ENCODE data around the gene ARL2. TPM values are rescaled to one million over a fixed set of nuclear protein-coding genes. Genes with fewer than 3 reads are reported as not detected.
A peak's percentile ranks its signal among the peaks of the same experiment; 100 is the strongest.
"Not testable (repeated sequence)": the region's sequence is repeated elsewhere in the genome, so short reads cannot be mapped to it uniquely, and the experiment has no call there.

Gene ARL2
- total RNA-seq, result 100 to 1,000 TPM; 134 to 135 TPM

DNA sequence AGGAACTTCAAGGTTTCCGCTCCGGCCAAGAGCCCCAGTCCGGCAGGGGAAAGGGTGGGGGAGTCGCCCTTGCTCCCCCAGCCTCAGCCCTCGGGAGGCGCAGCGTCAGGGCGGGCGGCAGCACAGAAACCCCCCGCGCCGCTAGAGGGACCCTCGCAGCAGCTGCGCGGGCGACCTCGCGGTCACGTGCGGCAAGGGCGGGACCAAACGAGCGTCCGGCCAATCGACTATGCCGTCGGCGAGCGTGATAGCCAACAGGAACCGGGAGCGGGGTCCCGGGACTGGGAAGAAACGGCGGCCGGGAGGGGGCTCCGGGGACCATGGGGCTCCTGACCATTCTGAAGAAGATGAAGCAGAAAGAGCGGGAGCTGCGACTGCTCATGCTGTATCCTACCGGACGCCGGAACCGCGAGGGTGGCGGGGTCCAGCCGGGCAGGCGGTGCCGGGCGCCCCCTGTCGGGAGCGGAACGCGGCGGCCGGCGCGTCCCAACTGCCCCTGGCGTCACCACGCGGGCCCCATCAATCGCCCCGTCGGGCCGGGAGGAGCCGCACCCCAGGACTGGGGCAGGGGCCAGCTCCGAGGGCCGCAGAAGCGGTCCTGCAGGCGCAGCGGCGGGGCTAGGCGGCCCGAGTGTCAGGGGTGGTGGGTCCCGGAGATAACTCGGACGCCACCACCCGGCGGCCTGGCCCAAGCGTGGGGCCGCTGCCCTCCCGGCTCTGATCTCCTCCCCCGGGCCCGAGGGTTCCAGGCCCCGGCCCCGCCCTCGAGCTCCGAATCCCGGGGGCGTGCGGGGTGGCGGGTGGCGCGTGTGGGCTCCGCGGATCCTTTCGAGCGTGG lies at the start of gene ARL2:
Gene ARL2 (plus strand): TSS at position 273 of the 838 bp plus-strand sequence. CDS start 48 bp downstream, at position 321.
- Mint-ChIP-seq H3K27ac (peak within 1 kb of the TSS; percentile 96), H3K4me3 (peak within 1 kb of the TSS; percentile 90), H3K4me1 (ENCODE audit: low read depth) (peaks cover 27% of the 10 kb centered on the region), H3K36me3 (ENCODE audit: low read depth) (peaks cover 9% of the 10 kb centered on the region), H3K27me3 (ENCODE audit: low read depth) (no peaks in the 10 kb centered on the region), H3K9me3 (no peaks in the 10 kb centered on the region)
- intact Hi-C loops (cut with micrococcal nuclease), result loop anchor here (1.0 to 5.0 kb wide), 14 partner anchors 13 to 317 kb away; partner anchors contain the start of genes ATG2A, CAPN1, CDCA5 and POLA2
- CTCF ChIA-PET, result interaction anchor here (0.6 to 3.8 kb wide), 15 partner anchors 11 to 248 kb away, joined by 3 to 22 read pairs (median 4); partner anchors contain the start of genes POLA2, SAC3D1, SNX15 and TM7SF2
- DNase-seq, result peak; percentile 87

DNA sequence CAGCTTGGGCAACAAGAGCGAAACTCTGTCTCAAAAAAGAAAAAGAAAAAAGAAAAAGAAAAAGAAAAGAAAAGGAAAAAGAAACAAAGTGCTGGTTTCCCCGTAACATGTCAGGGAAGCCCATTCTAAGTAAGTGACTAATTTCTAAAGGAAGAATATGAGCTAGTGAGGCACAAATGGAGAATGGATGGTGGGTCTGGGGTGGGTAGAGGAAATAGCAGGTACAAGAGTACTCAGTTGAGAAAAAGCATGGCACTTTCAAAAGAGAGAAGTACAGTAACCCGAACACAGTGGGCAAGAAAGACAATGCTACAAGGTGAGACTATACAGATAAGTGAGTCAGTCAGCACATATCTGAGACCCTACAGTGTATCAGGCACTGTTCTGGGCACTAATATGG lies 46.6 kb upstream of the ARL2 start:
- Mint-ChIP-seq H3K4me3 (no peak overlapping the region), H3K9me3 (no peaks in the 10 kb centered on the region), H3K4me1 (ENCODE audit: low read depth) (peaks cover 52% of the 10 kb centered on the region), H3K27ac (peak overlapping the region; percentile 8), H3K36me3 (ENCODE audit: low read depth) (no peaks in the 10 kb centered on the region), H3K27me3 (ENCODE audit: low read depth) (no peaks in the 10 kb centered on the region)
- DNase-seq, result peak; percentile 45
- intact Hi-C loops (cut with micrococcal nuclease), result no loop called here
- CTCF ChIA-PET, result interaction anchor here (1.0 to 1.1 kb wide), 2 partner anchors 11 to 30 kb away, joined by 3 read pairs; no protein-coding TSS in a partner anchor

DNA sequence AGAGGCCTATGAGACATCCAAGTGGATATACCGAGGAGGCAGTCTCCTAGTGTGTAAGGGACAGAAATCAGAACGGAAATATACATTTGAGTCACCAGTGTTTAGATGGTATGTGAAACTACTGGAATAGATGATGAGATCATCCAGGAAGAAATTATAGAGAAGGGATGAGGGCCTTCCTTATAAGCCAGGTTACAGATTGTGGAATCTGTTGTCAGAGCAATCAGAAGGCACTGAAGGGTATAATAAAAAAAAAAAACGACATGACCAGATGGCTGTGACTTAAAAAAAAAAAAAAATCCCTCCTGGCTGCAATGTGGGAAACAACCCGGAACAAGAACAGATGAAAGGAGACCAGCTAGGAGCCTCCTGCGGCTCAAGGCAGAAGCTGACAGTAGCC lies 44.8 kb upstream of the ARL2 start:
- no peak for DNase-seq
- Mint-ChIP-seq H3K4me1 (ENCODE audit: low read depth) (peaks cover 52% of the 10 kb centered on the region), H3K9me3 (no peaks in the 10 kb centered on the region), H3K36me3 (ENCODE audit: low read depth) (no peaks in the 10 kb centered on the region), H3K27me3 (ENCODE audit: low read depth) (no peaks in the 10 kb centered on the region), H3K27ac (no peak overlapping the region), H3K4me3 (no peak overlapping the region)
- CTCF ChIA-PET, result interaction anchor here (0.7 kb wide), 1 partner anchor 120 kb away, joined by 4 read pairs; no protein-coding TSS in a partner anchor
- intact Hi-C loops (cut with micrococcal nuclease), result no loop called here

DNA sequence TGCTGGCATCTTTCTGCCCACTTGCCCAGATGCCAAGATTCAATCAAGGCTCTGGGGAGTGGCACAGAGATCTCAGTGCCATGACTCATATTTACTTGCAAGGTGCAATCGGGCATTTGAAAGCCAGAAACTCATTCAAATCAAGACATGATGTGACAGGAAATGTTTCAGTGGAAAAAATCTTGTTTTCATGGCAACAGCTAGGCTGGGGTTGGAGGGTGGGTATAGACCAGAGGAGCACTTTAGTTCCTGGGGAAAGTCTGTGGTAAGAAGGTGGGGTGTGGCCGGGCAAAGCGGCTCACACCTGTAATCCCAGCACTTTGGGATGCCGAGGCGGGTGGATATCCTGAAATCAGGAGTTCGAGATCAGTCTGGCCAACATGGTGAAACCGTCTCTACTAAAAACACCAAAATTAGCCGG lies 43.2 kb upstream of the ARL2 start:
- Mint-ChIP-seq H3K4me3 (peak overlapping the region; percentile 58), H3K4me1 (ENCODE audit: low read depth) (peaks cover 46% of the 10 kb centered on the region), H3K9me3 (no peaks in the 10 kb centered on the region), H3K27ac (peak overlapping the region; percentile 81), H3K36me3 (ENCODE audit: low read depth) (no peaks in the 10 kb centered on the region), H3K27me3 (ENCODE audit: low read depth) (no peaks in the 10 kb centered on the region)
- intact Hi-C loops (cut with micrococcal nuclease), result loop anchor here (1.0 to 5.0 kb wide), 6 partner anchors 44 to 192 kb away; partner anchors contain the start of genes ARL2, ATG2A, PPP2R5B and SF1
- DNase-seq, result peak; percentile 70
- CTCF ChIA-PET, result no interaction called here

DNA sequence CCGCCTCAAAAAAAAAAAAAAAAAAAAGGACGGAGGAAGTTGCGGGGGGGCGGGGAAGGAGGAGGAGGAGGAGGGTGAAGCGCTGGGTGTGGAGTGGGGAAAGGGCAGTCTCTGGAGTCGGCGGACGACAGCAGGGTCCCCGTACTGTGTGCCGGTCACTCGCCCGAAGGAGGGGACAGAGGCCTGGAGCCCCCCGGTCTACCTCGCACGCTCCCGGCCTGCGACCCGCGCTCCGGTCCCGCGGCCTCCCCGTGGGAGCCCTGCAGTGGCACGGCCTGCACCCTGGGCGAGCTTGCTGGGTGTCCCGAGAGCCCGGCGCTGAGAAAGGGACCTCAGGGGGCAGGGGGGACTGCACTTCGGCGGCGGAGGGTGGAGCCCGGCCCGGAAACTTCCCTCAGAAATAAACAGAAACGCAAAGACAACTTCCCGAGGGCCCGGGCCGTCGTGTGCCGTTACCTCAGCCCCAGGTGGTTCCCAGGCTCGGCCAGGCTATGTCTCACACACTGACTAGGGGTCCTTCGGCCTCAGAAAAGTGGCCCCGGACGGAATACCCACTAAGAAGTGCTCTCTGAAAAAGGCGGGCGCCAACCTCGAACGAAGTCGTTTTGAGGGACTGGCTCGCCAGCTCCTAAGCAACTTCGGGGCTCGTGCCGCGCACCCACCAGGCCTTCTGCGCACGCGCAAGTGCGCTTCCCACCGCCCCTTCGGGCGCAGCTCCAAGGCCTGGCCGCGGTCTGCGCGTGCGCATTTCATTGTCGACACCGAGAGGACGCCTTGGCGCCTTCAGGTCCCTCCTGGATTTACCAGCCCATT lies 42.3 kb upstream of the ARL2 start, which contains the start of gene MAJIN:
Gene MAJIN (minus strand): TSS at position 688 of the 813 bp plus-strand sequence. CDS start 12,703 bp downstream, outside the sequence.
- Mint-ChIP-seq H3K27me3 (ENCODE audit: low read depth) (no peaks in the 10 kb centered on the region), H3K27ac (peak within 1 kb of the TSS; percentile 81), H3K9me3 (no peaks in the 10 kb centered on the region), H3K4me1 (ENCODE audit: low read depth) (peaks cover 41% of the 10 kb centered on the region), H3K4me3 (peak within 1 kb of the TSS; percentile 69), H3K36me3 (ENCODE audit: low read depth) (no peaks in the 10 kb centered on the region)
- CTCF ChIA-PET, result interaction anchor here (1.4 kb wide), 1 partner anchor 26 kb away, joined by 3 read pairs; no protein-coding TSS in a partner anchor
- intact Hi-C loops (cut with micrococcal nuclease), result loop anchor here (2.0 to 5.0 kb wide), 3 partner anchors 43 to 146 kb away; partner anchors contain the start of genes ARL2 and ZNHIT2
- peak; percentile 89 for DNase-seq

DNA sequence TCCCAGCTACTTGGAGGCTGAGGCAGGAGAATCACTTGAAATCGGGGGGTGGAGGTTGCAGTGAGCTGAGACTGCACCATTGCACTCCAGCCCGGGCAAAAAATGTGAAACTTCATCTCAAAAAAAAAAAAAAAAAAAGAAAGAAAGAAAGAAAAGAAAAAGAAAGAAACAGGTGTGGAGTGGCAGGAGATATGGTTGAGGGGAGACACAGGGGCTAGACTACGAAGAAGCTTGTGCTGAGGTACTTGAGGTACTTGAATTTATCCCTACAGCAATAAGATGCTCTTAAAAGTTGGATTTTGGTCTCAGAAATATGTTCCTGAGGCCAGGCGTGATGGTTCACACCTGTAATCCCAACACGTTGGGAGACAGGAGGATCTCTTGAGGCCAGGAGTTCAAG lies 39.8 kb upstream of the ARL2 start:
- H3K9me3 Mint-ChIP-seq, result no peaks in the 10 kb centered on the region
- peaks cover 25% of the 10 kb centered on the region for H3K4me1 Mint-ChIP-seq (ENCODE audit: low read depth)
- intact Hi-C loops (cut with micrococcal nuclease), result loop anchor here (5.0 kb wide), 1 partner anchor 143 kb away; the partner anchor contains the start of gene ZNHIT2
- H3K27ac Mint-ChIP-seq, result no peak overlapping the region
- DNase-seq, result no peak
- H3K27me3 Mint-ChIP-seq (ENCODE audit: low read depth), result no peaks in the 10 kb centered on the region
- CTCF ChIA-PET, result no interaction called here
- H3K4me3 Mint-ChIP-seq, result no peak overlapping the region
- no peaks in the 10 kb centered on the region for H3K36me3 Mint-ChIP-seq (ENCODE audit: low read depth)

DNA sequence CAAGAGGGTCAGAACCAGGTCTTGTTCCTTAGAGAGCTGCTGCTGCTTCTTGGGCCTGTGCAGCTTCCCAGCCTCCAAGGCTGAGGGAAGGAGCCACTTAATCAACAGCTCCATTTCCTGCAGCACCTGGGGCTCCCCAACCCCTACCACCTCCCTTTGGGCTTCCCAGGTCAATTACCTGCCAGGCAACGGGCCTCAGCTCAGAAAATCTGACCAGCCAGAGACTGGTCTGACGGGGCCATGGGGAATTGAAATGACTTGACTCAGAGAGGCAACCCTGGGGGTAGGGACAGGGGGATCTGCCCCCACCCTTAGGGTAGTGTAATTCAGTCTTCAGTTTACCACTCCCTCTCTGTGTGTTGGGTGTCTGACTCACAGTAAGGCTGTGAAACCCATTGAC lies 37.3 kb upstream of the ARL2 start:
- no peak overlapping the region for H3K27ac Mint-ChIP-seq
- no peaks in the 10 kb centered on the region for H3K27me3 Mint-ChIP-seq (ENCODE audit: low read depth)
- DNase-seq, result no peak
- H3K4me3 Mint-ChIP-seq, result no peak overlapping the region
- intact Hi-C loops (cut with micrococcal nuclease), result no loop called here
- H3K9me3 Mint-ChIP-seq, result no peaks in the 10 kb centered on the region
- CTCF ChIA-PET, result interaction anchor here (0.7 kb wide), 1 partner anchor 59 kb away, joined by 3 read pairs; no protein-coding TSS in a partner anchor
- H3K4me1 Mint-ChIP-seq (ENCODE audit: low read depth), result peaks cover 5% of the 10 kb centered on the region
- H3K36me3 Mint-ChIP-seq (ENCODE audit: low read depth), result no peaks in the 10 kb centered on the region

DNA sequence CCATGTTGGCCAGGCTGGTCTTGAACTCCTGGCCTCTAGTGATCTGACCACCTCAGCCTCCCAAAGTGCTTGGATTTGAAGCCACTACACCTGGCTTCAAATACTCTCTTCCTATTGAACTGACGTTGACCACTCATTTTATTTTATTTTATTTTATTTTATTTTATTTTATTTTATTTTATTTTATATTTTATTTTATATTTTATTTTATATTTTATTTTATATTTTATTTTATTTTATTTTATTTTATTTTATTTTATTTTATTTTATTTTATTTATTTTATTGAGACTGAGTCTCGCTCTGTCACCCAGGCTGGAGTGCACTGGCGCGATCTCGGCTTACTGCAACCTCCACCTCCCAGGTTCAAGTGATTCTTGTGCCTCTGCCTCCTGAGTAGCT lies 30.6 kb upstream of the ARL2 start:
- H3K27me3 Mint-ChIP-seq (ENCODE audit: low read depth); H3K4me3 Mint-ChIP-seq; CTCF ChIA-PET; intact Hi-C loops (cut with micrococcal nuclease); H3K27ac Mint-ChIP-seq; H3K36me3 Mint-ChIP-seq (ENCODE audit: low read depth); DNase-seq; H3K9me3 Mint-ChIP-seq; H3K4me1 Mint-ChIP-seq (ENCODE audit: low read depth): not testable (repeated sequence)

DNA sequence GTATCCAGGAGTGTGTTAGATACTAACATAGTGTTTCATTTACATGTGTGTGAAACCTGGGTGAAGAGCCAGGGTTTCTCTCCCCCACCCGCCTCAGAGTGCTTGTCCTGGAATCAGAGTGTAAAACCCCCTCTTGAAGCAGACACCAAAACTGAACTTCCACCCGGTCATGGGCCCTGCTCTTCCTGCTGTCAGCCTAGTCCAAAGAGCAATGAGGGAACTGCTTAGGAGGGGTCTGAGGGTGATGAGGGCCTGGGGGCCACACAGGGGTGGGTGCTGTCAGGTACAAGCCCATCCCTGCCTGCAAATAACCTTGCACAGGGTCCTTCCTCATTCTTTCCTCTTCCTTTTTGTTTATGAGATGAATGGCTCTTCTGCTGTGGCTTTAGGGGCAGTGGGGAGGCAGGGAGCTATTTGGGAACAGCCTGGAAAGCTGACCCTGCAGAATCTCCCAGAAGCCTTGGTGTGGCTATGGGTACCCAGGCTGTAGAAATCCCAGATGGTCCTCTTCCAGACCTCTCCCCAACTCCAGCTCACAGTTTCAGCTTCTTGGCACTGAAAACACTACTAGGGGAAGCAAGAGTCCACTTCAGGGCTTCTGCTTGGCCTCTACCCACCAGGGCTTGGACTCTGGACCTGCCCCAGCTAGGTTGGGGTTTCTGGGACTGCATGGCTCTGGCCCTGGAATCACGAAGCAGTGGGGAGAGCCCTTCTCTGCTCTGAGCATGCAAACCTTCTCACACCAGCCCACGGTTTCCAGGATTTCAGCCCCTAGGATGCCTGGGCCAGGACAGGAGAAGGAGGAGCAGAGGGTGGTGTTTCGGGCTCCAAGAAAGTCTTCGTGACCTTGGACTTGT lies 25.7 kb upstream of the ARL2 start:
- intact Hi-C loops (cut with micrococcal nuclease), result no loop called here
- no peaks in the 10 kb centered on the region for H3K9me3 Mint-ChIP-seq
- no peaks in the 10 kb centered on the region for H3K27me3 Mint-ChIP-seq (ENCODE audit: low read depth)
- H3K4me3 Mint-ChIP-seq, result no peak overlapping the region
- DNase-seq, result no peak
- peaks cover 7% of the 10 kb centered on the region for H3K4me1 Mint-ChIP-seq (ENCODE audit: low read depth)
- no peak overlapping the region for H3K27ac Mint-ChIP-seq
- no peaks in the 10 kb centered on the region for H3K36me3 Mint-ChIP-seq (ENCODE audit: low read depth)
- CTCF ChIA-PET, result interaction anchor here (1.3 kb wide), 1 partner anchor 8 kb away, joined by 3 read pairs; no protein-coding TSS in a partner anchor

DNA sequence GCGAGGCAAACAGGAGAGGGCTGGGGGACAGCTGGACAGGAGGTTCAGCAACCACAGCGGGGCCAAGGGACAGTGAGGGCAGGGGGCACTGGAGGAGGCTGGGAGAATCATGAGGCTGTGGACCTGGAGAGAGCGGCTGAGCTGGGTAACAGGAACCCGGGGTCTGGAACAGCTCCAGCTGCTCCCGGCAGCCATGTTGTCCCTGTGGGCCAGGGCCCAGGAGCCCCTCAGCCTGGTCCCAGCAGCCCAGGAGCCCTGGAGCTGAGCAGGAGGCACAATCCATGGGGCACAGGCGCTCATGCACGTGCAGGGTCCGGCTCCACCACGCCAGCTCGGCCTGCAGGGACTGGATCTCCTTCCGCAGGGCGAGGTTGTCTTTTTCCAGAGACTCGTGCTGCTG lies 24.5 kb upstream of the ARL2 start:
- CTCF ChIA-PET, result no interaction called here
- Mint-ChIP-seq H3K9me3 (no peaks in the 10 kb centered on the region), H3K36me3 (ENCODE audit: low read depth) (no peaks in the 10 kb centered on the region), H3K4me3 (no peak overlapping the region), H3K4me1 (ENCODE audit: low read depth) (peaks cover 7% of the 10 kb centered on the region), H3K27ac (no peak overlapping the region), H3K27me3 (ENCODE audit: low read depth) (no peaks in the 10 kb centered on the region)
- intact Hi-C loops (cut with micrococcal nuclease), result no loop called here
- no peak for DNase-seq

DNA sequence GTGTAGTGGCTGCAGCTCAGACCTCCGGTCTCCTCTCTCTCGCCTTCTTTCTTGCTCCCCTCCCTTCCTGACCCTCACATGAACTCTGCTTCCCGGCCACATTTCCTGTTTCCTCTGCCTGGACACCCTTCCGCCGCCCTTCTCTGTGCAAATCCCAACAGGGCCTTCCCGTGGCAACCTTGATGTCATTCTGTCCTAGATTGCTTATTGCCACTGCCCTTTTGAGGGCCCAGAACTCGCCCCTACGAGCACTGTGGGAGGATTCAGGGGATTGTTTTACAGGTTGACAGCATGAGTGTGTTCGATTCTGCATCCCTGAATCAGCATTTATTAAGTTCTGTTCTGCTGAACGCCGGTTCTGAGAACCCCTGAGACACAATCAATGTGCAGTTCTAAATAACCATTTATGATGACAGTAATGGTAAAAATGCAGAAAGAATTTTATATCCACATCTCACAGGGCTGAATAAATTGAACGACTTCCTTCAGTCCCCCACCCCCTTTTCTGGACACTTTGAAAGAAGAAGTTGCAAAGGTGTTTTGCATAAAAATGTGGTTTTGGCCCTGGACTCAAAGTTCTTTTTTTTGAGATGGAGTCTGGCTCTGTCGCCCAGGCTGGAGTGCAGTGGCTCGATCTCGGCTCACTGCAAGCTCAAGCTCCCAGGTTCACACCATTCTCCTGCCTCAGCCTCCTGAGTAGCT lies 23.6 kb upstream of the ARL2 start:
- intact Hi-C loops (cut with micrococcal nuclease), result no loop called here
- CTCF ChIA-PET, result no interaction called here
- Mint-ChIP-seq H3K27ac (no peak overlapping the region), H3K4me1 (ENCODE audit: low read depth) (peaks cover 7% of the 10 kb centered on the region), H3K27me3 (ENCODE audit: low read depth) (no peaks in the 10 kb centered on the region), H3K36me3 (ENCODE audit: low read depth) (no peaks in the 10 kb centered on the region), H3K4me3 (no peak overlapping the region), H3K9me3 (no peaks in the 10 kb centered on the region)
- no peak for DNase-seq

Measured in activated naive CD4-positive, alpha-beta T cell treated with anti-CD3 and anti-CD28 coated beads for 36 hours (primary cell).